ENCODE measurements around the gene PRR33.

GRCh38 chr11:1930462-1930830, 38.8 kb upstream of the PRR33 start:
- TF ChIP-seq CTCF (IDR thresholded peaks at IDR 0.05), result no peak
- TF ChIP-seq REST (IDR thresholded peaks at IDR 0.05), result no peak
- TF ChIP-seq ESRRA (IDR thresholded peaks at IDR 0.05; ENCODE audit: borderline replicate concordance, low read length), result no peak
- TF ChIP-seq HES2 (IDR thresholded peaks at IDR 0.05), result no peak
- TF ChIP-seq POLR2A (IDR thresholded peaks at IDR 0.05; ENCODE audit: low read length), result no peak
- no peak for TF ChIP-seq USF2 (IDR thresholded peaks at IDR 0.05)
- no peak for TF ChIP-seq RCOR1 (IDR thresholded peaks at IDR 0.05; ENCODE audit: low read depth, low read length)
- TF ChIP-seq SREBF2 (IDR thresholded peaks at IDR 0.05), result no peak
- TF ChIP-seq CBX8 (IDR thresholded peaks at IDR 0.05), result no peak
- TF ChIP-seq CHD4 (IDR thresholded peaks at IDR 0.05; ENCODE audit: borderline replicate concordance), result no peak
- no peak for TF ChIP-seq RAD21 (conservative IDR thresholded peaks at IDR 0.05 in 1 of 2, IDR thresholded peaks at IDR 0.05 in 1 of 2)
- no peak for TF ChIP-seq EP300 (IDR thresholded peaks at IDR 0.05)
- TF ChIP-seq JUNB (IDR thresholded peaks at IDR 0.05), result no peak
- no peak for TF ChIP-seq RNF2 (IDR thresholded peaks at IDR 0.05; ENCODE audit: borderline replicate concordance, low read depth)

Data from A549 (cell line).